Fibroblast of mammary gland (primary cell): ENCODE data around the gene APOBEC3B.
"Not testable (repeated sequence)": the region's sequence is repeated elsewhere in the genome, so short reads cannot be mapped to it uniquely, and the experiment has no call there.

ENCODE experiments used
- DNase-seq: peaks from one replicate; pipeline ENCODE4 v3.0.0-alpha.2; 2010; ENCODE audit warnings: low read depth
- H3K4me3 ChIP-seq: 2 replicates; pipeline ENCODE4 v1.5.1; 2011; ENCODE audit warnings: low read depth, mild to moderate bottlenecking, low read length, moderate library complexity; ENCODE audit not compliant: control insufficient read depth
- CTCF ChIP-seq: conservative IDR thresholded peaks from 2 replicates; pipeline ENCODE4 v1.5.1; 2011; ENCODE audit warnings: low read depth, low read length, inconsistent platforms; ENCODE audit not compliant: control insufficient read depth, insufficient read depth

APOBEC3B gene

DNA sequence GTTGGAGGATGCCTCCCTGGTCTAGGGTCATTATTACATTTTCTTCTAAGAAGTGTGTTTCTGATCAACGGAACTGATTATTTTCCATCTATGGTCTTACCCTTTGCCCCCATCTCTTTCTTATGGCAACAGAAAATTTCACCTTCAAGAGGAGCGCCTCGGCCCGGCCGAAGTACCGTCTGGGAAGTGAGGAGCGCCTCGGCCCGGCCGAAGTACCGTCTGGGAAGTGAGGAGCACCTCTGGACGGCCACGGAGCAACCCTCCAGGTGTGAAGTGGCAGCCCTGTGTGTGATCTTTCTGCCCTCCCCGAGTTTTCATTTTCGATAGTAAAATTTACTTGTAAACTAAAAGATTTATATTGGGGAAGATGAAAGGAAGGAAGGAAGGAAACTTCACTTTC lies 28.8 kb downstream of the APOBEC3B start:
- H3K4me3 ChIP-seq, result no peak overlapping the region
- DNase-seq, result no peak
- no peak for TF ChIP-seq CTCF

DNA sequence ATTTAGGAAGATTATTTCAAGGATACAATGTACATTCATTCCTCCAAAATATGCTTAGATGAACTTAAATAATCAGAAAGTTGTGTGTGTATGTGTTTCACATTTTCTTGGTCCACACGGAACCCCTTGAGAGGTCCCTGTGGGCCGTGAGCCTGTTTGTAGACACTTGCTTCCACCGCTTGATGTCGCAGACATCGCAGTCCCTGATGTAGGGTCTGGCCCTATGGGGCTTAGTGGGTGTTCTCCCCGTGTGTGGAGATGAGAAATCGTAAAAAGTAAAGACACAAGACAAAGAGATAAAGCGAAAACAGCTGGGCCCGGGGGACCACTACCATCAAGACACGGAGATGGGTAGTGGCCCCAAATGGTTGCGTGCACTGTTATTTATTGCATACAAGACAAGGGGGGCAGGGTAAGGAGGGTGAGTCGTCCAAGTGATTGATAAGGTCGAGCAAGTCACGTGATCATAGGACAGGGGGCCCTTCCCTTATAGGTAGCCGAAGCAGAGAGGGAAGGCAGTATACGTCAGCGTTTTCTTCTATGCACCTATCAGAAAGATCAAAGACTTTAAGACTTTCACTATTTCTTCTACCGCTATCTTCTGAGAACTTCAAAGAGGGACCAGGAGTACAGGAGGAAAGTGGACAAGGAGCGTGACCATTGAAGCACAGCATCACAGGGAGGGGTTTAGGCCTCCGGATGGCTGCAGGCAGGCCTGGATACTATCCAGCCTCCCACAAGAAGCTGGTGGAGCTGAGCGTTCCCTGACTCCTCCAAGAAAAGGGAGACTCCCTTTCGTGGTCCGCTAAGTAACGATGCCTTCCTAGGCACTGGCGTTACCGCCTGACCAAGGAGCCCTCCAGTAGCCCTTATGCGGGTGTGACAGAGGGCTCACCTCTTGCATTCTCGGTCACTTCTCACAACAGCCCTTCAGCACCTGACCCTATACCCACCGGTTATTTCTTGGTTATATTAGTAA lies 30.7 kb downstream of the APOBEC3B start:
- no peak for TF ChIP-seq CTCF
- H3K4me3 ChIP-seq, result no peak overlapping the region
- DNase-seq, result no peak

- DNase-seq, H3K4me3 ChIP-seq: not testable (repeated sequence)
These were observed 31.4 kb downstream of the APOBEC3B start for GRCh38 chr22:39013561-39013941.

GRCh38 chr22:39013942-39014722 lies 32.0 kb downstream of the APOBEC3B start, which contains the start of gene APOBEC3C:
Gene APOBEC3C, plus strand, starts transcription at chr22:39014257. Its CDS starts 106 bp downstream, at chr22:39014363.
- H3K4me3 ChIP-seq, result peak within 1 kb of the TSS; percentile 71
- no peak for TF ChIP-seq CTCF
- DNase-seq, result peak; percentile 88

DNA sequence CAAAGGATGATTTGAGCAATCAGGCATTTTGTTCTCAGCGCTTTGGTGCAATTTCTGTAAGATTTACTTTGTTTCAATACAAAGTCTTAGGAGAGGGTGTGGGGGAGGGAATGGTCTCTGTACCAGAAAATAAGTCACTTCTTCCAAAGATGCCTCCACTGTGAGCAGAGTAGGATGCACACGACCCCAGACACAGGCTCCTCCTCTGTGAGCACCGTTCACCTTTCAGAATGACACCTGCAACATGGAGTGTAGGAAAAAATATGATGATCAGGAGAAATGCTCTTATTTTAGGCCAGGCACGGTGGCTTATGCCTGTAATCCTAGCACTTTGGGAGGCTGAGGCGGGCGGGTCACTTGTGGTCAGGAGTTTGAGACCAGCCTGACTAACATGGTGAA lies 32.6 kb downstream of the APOBEC3B start:
- DNase-seq, result not testable (repeated sequence)
- peak overlapping the region; percentile 71 for H3K4me3 ChIP-seq

GRCh38 chr22:39016592-39016991 lies 34.4 kb downstream of the APOBEC3B start:
- DNase-seq, result no peak
- TF ChIP-seq CTCF, result no peak

GRCh38 chr22:39017596-39018365 lies 35.6 kb downstream of the APOBEC3B start:
- no peak for TF ChIP-seq CTCF
- H3K4me3 ChIP-seq, result no peak overlapping the region
- DNase-seq, result no peak

More at GRCh38 chr22:39016592-39016991, 34.4 kb downstream of the APOBEC3B start:
- no peak overlapping the region for H3K4me3 ChIP-seq

GRCh38 chr22:39020021-39020651 lies 38.0 kb downstream of the APOBEC3B start:
- DNase-seq, result peak; percentile 3
- not testable (repeated sequence) for H3K4me3 ChIP-seq
